Kidney (tissue), 14 donors: Measurements from ENCODE around the gene CENPQ. TPM values are rescaled to one million over a fixed set of nuclear protein-coding genes. Genes with fewer than 3 reads are reported as not detected.

Experiments
- DNase-seq, 5 donors: peaks; one replicate each; pipeline ENCODE4 v3.0.0-alpha.2; 2013 to 2020
- FAIRE-seq: peaks from 2 replicates; lab custom pipeline; 2012; peaks lifted over from hg19 to GRCh38; lab: Jason Lieb, UNC
- H3K27ac ChIP-seq, 2 donors: one replicate each; pipeline ENCODE4 v1.7.0; 2013; ENCODE audit warnings: low read depth in 2 of 2, low read length in 2 of 2, inconsistent platforms in 1 of 2
- H3K27me3 ChIP-seq: one replicate; pipeline ENCODE4 v1.7.1; 2013; ENCODE audit warnings: low read length, inconsistent platforms; ENCODE audit not compliant: control insufficient read depth, insufficient read depth
- H3K36me3 ChIP-seq, 3 donors: one replicate each; pipeline versions ENCODE4 v1.7.0 to v1.7.1; 2013; ENCODE audit warnings: low read length in 3 of 3, control low read depth in 1 of 3, inconsistent platforms in 1 of 3; ENCODE audit not compliant: insufficient read depth in 3 of 3, control insufficient read depth in 2 of 3
- H3K4me1 ChIP-seq, 3 donors: one replicate each; pipeline versions ENCODE4 v1.7.0 to v1.7.1; 2013; ENCODE audit warnings: low read length in 3 of 3, inconsistent platforms in 1 of 3, low read depth in 1 of 3; ENCODE audit not compliant: control insufficient read depth in 2 of 3, insufficient read depth in 2 of 3
- H3K4me3 ChIP-seq, 3 donors: one replicate each; pipeline versions ENCODE4 v1.7.0 to v1.8.1; 2013; ENCODE audit warnings: low read length in 3 of 3, control low read depth in 1 of 3, inconsistent platforms in 1 of 3
- H3K9ac ChIP-seq, 3 donors: one replicate each; pipeline versions ENCODE4 v1.7.0 to v1.7.1; 2013; ENCODE audit warnings: low read length in 3 of 3, control low read depth in 1 of 3, inconsistent platforms in 1 of 3
- H3K9me3 ChIP-seq, 3 donors: one replicate each; pipeline versions ENCODE4 v1.7.0 to v1.7.1; 2013; ENCODE audit warnings: low read length in 3 of 3, control low read depth in 1 of 3, inconsistent platforms in 1 of 3; ENCODE audit not compliant: control insufficient read depth in 2 of 3, insufficient read depth in 1 of 3
- CTCF ChIP-seq: IDR thresholded peaks from 3 replicates; pipeline ENCODE4 v1.5.1; 2012; ENCODE audit warnings: mild to moderate bottlenecking, moderate library complexity, borderline replicate concordance; ENCODE audit not compliant: insufficient read depth; ENCODE audit errors: extremely low read depth
- intact Hi-C: fragments of 100-400 bp; cut with DNase I; formaldehyde crosslinking; loops from one replicate; pipeline ENCODE4 v1.11.1; 2022
- polyA plus RNA-seq: library from polyadenylated mRNA; stranded (reverse); fragments of 350-450 nt; fragmentation: Illumina TruSeq; extraction: RNeasy Lipid Tissue Mini Kit (QIAGEN cat#74804); gene quantifications from one replicate; pipeline ENCODE4 v1.2.3, GENCODE V29; 2014; ENCODE audit warnings: low read depth, low replicate concordance; ENCODE audit not compliant: insufficient read depth
- total RNA-seq: library from RNA; stranded (reverse); fragmentation: NEBNext Ultra II Directional; extraction: Animal tissue kit (Norgen Biotek cat#: 25700); gene quantifications from one replicate; pipeline ENCODE4 v1.2.1, GENCODE V29; 2021
- donor health status: control.
- donor health status: control.
- donor health status: control.
- donor health status: control.
- donor health status: control.
- donor health status: DM: yes; HTN: yes; CAD: no.
- donor health status: Normal renal cell carcinoma (clear cell type).

CENPQ gene
- total and polyA plus RNA-seq, 2 donors from 2014 or later = 3.9 to 4.2 TPM

GRCh38 chr6:49531774-49532569, 68.8 kb downstream of the CENPQ start:
- DNase-seq = peak in 2 of 5 donors; percentile 68
- H3K27ac ChIP-seq = no peak overlapping the region
- TF ChIP-seq CTCF = peak; percentile 54
- no peaks in the 10 kb centered on the region for H3K9me3 ChIP-seq
- H3K9ac ChIP-seq = peak overlapping the region in 2 of 3 donors; percentile 22 to 28
- H3K27me3 ChIP-seq = no peaks in the 10 kb centered on the region
- H3K36me3 ChIP-seq = no peaks in the 10 kb centered on the region
- no peaks in the 10 kb centered on the region for H3K4me1 ChIP-seq
- intact Hi-C loops = no loop called here
- H3K4me3 ChIP-seq = peak overlapping the region in 2 of 3 donors; percentile 38 to 45
- FAIRE-seq = peak; percentile 98

GRCh38 chr6:49535795-49536194, 72.6 kb downstream of the CENPQ start:
- Histone ChIP-seq H3K4me3 (no peak overlapping the region), H3K36me3 (no peaks in the 10 kb centered on the region), H3K27ac (no peak overlapping the region), H3K4me1 (no peaks in the 10 kb centered on the region), H3K9me3 (no peaks in the 10 kb centered on the region), H3K9ac (no peak overlapping the region), H3K27me3 (no peaks in the 10 kb centered on the region)
- FAIRE-seq (no peak), DNase-seq (no peak)
- TF ChIP-seq CTCF = no peak
- intact Hi-C loops = no loop called here

GRCh38 chr6:49539102-49539501, 75.9 kb downstream of the CENPQ start:
- TF ChIP-seq CTCF = no peak
- H3K4me3 ChIP-seq = no peak overlapping the region
- H3K4me1 ChIP-seq = no peaks in the 10 kb centered on the region
- no peaks in the 10 kb centered on the region for H3K27me3 ChIP-seq
- no peak overlapping the region for H3K27ac ChIP-seq
- intact Hi-C loops = no loop called here
- no peaks in the 10 kb centered on the region for H3K36me3 ChIP-seq
- no peak overlapping the region for H3K9ac ChIP-seq
- no peaks in the 10 kb centered on the region for H3K9me3 ChIP-seq
- DNase-seq (no peak), FAIRE-seq (no peak)

- Histone ChIP-seq H3K4me3 (no peak overlapping the region), H3K27ac (no peak overlapping the region), H3K9me3 (no peaks in the 10 kb centered on the region), H3K27me3 (no peaks in the 10 kb centered on the region), H3K4me1 (no peaks in the 10 kb centered on the region), H3K9ac (no peak overlapping the region), H3K36me3 (no peaks in the 10 kb centered on the region)
- intact Hi-C loops = no loop called here
- DNase-seq (no peak), FAIRE-seq (no peak)
- no peak for TF ChIP-seq CTCF
Measured at GRCh38 chr6:49540614-49541013, 77.4 kb downstream of the CENPQ start.
